HG03439 (cell line): ENCODE results near the gene HEXIM2.

Source experiments
- ATAC-seq: cut with Tn5 transposase; IDR thresholded peaks from one replicate; pipeline ENCODE4 v1.9.1; 2021; ENCODE audit warnings: mild to moderate bottlenecking, moderate library complexity; ENCODE audit not compliant: unreplicated experiment

The HEXIM2 gene

DNA sequence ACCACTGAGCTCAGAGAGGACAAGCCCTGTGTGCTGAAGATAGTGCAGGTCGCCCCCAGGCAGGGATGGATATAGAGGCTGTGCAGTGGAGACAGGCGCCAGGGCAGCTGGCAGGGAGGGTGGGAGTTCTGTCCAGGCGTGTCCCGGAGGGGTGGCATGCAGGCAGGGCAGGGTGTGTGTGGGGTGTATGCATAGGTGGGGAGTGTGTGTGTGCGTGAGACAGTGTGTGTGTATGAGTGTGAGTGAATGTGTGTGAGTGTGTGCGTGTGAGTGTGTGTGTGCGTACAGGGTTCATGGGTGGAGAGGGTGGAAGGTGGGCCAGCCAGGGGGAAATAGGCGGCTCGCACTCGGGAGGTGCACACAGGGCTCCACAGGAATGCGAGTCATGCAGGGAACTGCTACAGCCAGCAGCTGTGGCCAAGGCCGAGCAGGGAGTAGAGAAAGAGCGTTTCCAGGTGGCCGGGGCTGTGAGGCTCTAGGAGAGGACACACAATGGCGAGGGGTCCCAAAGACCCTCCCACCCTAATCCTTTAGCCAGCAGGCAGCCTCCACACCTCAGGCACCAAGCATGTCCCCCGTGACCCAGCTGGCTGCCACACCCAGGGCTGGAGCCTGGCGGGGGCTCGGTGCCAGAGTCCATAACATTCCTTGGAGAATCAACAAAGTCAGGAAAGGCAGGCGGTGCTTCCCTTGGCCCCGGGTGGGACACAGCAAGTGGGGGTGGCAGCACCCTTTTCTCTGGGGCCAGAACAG, 34.0 kb upstream of the HEXIM2 start:
- no peak for ATAC-seq

DNA sequence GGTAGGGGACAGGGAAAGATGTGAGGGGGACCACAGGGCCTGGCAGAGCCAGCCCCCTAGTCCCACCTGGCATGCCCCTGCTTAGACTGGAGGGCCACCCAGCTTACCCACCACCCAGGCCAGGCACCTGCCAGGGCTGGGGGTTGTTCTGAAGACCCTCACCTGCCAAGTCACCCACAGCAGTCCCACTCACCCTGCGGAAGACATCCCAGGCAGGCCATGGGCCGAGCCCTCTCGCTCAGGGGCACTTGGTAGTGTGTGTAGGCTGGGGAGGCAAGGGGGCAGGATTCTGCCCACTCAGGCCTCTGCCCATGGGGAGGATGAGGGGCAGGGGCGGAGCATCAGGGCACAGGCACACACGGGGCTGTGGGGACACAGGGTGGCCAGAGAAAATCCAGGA, 33.3 kb upstream of the HEXIM2 start:
- ATAC-seq: no peak

GRCh38 chr17:45128989-45129388, 32.7 kb upstream of the HEXIM2 start:
- no peak for ATAC-seq

DNA sequence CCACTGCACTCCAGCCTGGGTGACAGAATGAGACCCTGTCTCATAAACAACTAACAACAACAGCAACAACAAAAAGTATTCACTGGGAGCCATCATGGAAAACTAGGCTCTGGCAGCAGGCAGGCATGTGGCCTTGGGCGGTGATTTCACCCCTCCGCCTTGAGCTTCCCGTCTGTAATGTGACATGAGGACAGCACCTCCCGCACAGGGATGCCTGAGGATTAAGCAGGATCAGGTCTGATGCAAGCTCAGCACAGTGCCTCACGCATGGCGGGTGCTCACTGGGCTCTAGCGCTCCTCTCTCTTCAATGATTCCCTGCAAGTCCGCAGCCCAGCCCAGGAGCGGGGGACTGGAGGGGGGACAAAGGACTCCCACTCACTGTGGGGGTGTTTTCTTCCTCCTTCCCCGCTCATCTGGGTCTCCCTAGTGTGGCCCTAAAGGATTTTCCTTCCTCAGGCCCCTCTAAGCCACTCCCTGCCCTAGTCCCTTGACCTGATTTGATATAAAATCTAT, 32.2 kb upstream of the HEXIM2 start:
- ATAC-seq: no peak

GRCh38 chr17:45129940-45130680, 31.6 kb upstream of the HEXIM2 start:
- ATAC-seq: no peak

GRCh38 chr17:45130681-45131615, 30.7 kb upstream of the HEXIM2 start:
- no peak for ATAC-seq

DNA sequence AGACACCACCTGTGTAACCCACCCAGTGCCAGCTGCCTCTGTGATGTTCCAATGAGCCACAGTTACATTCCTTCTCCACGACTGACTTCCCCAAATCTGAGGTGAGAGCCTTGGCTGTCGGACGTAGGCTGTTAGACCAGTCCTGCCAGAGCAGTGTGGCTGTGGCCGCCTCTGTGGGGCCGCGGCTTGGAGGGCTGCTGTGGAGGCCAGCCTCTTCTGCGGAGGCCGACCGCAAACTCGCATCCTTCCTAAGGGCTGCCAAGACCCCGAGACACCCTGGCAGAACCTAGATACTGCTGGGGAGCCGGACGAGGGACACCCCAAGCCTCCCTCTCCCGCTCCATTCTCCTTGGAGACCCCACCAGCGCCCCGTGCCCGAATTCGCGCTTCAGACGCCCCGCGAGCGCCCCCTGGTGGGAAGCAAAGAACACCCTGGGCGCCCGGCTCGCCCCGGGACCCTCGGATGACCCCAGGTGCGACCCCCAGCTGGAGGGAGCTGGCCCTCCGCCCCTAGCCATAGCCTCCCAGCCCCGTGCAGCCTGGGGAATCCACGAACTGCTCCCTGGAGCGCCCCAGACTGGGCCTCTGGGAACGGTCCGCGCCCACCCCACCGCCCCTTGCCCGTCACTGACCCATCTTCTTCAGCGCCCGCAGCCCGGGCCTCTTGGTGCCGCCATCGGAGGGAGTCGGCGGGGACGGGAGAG, 29.9 kb upstream of the HEXIM2 start:
- no peak for ATAC-seq

- no peak for ATAC-seq
Measured at GRCh38 chr17:45132320-45132571, 29.4 kb upstream of the HEXIM2 start, which contains the start of gene PLCD3. Gene PLCD3, minus strand, starts transcription at chr17:45132515. Its CDS starts 105 bp downstream, at chr17:45132410.

GRCh38 chr17:45132572-45133463, 28.9 kb upstream of the HEXIM2 start:
- ATAC-seq: peak; percentile 31

DNA sequence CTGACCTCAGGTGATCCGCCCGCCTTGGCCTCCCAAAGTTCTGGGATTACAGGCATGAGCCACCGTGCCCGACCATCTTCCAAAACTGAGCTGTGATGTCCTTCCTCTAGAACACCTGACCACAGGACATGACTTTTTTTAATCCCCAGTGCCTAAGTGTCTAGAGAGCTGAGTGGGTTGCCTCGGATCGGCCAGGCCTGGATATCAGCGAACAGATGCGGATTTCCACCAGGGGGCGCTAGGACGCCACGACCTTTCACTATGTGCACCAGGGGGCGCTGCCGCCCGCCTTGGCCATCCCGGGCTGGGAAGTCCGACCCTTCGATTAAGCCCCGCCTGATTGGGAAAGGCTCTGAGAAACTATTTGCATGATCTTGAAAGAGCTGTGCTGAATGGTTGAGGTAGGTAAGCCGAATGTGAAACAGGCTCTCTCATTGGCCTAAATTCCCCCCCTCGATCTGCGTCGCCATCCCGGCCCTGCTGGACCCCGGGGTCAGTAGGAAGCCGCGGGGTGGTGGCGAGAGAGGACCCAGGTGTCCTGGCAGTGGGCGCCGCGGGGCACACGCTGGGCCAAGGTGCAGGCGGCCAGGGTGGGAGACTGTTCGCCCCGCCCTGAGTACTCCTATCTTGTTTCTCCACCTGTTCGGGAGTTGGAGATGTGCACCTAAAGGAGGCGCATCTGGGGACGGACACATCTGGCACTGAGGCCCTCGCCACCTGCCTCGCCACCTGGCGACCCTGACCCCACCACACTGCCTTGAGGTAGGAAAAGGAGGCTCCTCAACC, 26.3 kb upstream of the HEXIM2 start, which contains the start of gene ACBD4:
ACBD4 (plus strand) TSS at position 496 of the 786 bp plus-strand sequence. CDS start 458 bp downstream, outside the sequence.
- peak; percentile 75 for ATAC-seq

DNA sequence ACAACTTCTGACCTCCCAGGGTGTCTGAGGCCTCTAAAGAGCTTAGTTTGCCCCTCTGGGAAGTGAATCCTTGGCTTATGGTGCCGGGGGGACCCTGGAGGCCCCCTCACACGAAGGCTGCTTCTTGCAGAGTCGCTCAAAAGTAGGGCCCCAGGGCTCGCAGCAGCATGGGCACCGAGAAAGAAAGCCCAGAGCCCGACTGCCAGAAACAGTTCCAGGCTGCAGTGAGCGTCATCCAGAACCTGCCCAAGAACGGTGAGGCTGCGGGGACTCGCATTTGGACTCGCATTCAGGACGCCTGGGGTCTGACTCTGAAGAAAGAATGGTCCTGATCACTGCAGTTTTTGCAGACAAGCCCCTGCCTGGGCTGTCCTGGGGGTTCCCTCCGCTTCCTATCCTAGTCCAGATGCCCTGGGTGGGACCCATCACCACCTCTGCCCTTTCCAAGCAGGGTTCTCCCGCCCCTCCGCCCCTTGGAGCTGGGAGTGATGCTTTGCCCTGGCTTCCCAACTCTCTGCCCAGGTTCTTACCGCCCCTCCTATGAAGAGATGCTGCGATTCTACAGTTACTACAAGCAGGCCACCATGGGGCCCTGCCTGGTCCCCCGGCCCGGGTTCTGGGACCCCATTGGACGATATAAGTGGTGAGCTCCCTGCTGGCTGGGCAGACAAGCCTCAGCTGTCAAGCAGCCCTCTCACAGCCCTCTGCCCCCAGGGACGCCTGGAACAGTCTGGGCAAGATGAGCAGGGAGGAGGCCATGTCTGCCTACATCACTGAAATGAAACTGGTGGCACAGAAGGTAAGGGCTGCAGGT, 25.5 kb upstream of the HEXIM2 start:
- ATAC-seq: no peak

- ATAC-seq: no peak
Measured at GRCh38 chr17:45136846-45137560, 24.7 kb upstream of the HEXIM2 start.

GRCh38 chr17:45137561-45138305, 23.9 kb upstream of the HEXIM2 start:
- no peak for ATAC-seq

GRCh38 chr17:45138911-45139532, 22.7 kb upstream of the HEXIM2 start:
- no peak for ATAC-seq

- ATAC-seq: no peak
Measured at GRCh38 chr17:45139533-45139920, 22.1 kb upstream of the HEXIM2 start.

DNA sequence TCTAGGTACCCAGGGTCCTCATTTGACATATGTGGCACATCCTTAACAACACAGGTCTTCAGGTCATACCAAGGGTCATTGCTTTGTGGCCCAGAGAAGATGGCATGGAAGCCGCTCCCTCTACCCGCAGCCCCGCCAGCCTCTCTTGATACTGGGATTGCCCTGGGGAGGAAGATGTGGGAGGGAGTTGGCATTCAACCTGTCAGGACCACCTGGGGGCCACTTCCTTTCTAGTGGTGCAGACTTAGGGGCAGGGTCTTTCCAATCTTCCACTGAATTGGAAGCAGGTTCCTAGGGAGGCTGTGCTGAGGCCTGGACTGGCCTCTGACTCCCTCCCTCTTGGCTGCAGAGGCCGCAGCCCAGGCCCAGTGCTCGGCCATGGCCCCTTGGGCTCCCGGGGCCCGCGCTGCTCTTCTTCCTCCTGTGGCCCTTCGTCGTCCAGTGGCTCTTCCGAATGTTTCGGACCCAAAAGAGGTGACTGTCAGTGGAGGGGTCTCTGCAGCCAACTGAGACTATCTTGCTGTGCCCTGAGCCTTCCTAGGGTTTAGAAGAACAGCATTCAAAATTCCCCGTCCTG, 18.5 kb upstream of the HEXIM2 start:
- ATAC-seq: no peak
